GM19025 (cell line): ENCODE data around the gene BBS5.
A peak's percentile ranks its signal among the peaks of the same experiment; 100 is the strongest.
"Not testable (repeated sequence)": the region's sequence is repeated elsewhere in the genome, so short reads cannot be mapped to it uniquely, and the experiment has no call there.

Experiments
- ATAC-seq: cut with Tn5 transposase; IDR thresholded peaks from one replicate; pipeline ENCODE4 v1.9.1; 2021; ENCODE audit warnings: mild to moderate bottlenecking, low read depth, moderate library complexity; ENCODE audit not compliant: unreplicated experiment

BBS5 gene

DNA sequence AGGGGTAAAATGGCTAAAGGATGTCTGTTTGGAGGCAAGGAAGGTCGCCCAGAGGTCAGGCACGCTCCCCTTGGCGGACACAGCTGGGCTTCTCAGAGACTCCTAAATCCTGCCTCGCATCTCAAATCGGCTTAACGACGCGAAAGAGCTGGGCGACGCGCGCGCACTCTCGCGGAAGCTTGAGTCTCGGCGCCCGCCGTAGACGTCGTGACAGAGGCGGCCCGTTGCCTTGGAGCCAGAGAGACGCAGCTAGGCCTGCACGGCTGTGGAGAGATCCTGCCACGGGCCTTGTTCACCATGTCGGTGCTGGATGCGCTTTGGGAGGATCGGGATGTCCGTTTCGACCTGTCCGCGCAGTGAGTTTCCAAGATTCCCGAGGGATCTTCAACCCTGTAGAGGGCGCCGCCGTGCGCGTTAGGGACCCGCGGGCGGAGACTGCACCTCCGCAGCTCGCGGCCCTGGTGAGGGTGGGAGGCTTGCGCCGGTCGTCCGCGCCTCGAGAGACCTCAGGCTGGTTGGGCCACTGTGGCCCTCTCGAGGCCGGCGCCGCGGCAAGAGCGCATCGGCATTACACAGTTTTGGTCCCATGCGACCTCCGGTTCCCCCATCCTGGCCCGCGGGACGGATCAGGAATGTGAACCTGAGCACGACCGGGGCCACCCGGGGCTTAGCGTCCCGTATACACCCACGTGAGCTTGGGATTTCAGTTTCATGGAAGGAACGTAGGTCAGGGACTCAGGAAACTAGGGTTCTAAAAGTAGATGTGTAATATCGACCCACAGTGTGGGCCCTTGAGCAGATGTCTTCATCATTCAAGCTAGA lies at the start of gene BBS5:
Gene BBS5 (plus strand): TSS at position 238 of the 822 bp plus-strand sequence. CDS start 60 bp downstream, at position 298.
- ATAC-seq: peak; percentile 94

DNA sequence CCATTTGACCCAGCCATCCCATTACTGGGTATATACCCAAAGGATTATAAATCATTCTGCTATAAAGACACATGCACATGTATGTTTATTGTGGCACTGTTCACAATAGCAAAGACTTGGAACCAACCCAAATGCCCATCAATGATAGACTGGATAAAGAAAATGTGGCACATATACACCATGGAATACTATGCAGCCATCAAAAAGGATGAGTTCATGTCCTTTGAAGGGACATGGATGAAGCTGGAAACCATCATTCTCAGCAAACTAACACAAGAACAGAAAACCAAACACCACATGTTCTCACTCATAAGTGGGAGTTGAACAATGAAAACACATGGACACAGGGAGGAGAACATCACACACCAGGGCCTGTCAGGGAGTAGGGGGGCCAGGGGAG lies 47.5 kb upstream of the BBS5 start:
- not testable (repeated sequence) for ATAC-seq

DNA sequence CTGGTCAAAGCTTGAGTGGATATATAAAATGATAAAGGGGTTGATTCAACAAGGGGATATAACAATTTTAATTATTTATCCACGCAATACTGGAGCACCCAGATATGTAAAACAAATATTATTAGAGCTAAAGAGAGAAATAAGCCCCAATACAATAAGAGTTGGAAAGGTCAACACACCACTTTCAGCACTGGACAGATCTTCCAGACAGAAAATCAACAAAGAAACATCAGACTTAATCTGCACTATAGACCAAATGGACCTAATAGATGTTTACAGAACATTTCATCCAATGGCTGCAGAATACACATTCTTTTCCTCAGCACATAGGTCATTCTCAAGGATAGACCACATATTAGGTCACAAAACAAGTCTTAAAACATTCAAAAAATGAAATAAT lies 45.1 kb upstream of the BBS5 start:
- not testable (repeated sequence) for ATAC-seq

DNA sequence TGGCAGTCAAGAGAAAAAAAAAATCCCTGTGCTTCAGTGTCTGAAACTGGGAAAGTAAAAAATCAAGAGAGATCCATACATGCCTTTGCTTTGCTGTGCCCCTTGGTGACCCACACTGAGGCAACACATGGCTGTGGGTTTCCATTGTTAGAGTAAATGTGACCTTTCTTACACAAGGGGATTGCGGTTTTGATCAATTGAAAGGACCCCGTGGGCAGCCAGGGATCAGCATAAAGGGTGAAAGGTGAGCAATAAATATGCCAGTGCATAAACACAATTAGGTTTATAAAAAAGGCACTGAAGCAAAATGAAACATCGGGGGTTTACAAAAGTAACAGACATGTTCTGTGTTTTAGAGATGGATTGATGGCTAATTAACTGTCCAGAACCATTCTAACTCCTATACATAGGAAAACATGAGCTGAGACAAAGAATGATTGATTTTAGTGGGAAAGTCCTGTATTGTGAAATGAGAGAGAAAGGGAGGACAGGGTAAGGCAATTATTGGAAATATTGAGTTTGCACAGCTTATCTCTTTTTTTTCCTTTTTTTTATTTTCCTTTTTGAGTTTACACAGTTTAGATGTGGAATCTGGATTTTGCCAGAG lies 40.7 kb upstream of the BBS5 start:
- ATAC-seq: no peak

DNA sequence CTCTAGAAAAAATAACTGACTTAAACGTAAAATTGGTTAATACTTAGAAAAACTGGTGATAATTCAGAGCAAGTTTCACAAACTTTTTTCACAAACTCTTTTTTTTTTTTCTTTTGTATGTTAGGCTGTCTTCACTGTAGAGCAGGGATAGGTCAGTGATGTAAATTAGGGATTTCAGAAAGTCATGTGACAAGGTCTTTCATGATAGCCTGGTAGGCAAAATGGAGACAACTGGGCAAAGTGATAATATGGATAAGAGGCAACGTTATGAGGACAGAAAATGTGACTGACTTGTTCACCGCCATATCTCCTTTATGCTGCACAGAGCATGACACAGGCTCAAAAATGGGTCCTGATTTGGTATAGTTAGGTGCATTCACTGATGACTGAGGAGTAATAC lies 39.4 kb upstream of the BBS5 start:
- no peak for ATAC-seq

DNA sequence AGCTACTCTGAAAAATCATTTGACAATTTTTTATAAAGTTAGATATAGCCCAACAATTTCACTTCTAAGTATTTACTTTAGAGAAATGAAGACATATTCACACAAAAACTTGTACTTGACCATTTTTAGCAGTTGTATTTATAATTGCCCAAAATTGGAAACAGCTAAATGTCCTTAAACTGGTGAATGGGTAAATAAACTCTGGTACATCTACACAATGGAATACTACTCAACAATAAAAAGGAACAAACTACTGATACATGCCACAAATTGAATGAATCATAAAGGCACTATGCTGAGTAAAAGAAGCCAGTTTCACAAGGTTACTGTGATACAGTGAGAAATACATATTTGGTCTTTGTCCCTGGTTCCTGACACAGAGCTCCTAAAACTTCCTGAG lies 32.8 kb upstream of the BBS5 start:
- ATAC-seq: no peak

DNA sequence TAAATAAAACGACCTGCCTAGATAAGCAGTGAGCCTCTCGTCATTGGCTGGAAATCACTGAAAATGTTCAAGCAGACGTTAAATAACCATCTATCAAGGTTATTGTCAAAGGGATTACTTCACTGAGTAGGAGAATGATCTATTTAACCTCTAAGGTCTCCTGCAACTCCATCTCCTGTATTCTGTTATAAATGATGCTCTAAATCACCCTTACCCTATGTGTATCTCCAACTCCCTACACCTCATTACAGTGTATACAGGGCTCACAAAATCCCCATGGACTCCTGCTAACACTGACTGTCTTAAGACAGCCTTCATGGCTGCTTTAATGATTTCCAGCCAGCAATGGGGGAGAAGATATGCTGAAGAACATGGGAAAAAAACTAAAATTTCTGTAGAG lies 31.0 kb upstream of the BBS5 start:
- ATAC-seq: no peak

DNA sequence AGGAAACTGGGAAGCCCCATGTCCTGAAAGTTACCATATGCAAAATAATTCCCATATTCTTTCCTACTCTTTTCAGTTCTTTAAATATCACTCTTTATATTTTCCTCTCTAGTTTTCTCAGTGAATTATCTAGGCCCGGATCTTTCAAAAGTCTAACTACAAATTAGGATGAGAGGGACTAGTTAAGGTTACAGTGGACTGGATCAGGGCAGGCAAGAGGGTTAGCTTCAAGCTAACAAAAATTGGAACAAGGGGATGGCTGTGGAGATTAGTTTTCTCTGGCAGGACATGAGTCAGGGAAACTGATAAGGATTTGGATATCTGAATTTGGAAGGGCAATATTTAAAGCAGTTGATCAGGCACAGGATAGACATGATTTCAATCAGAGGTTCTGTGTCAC lies 30.4 kb upstream of the BBS5 start:
- no peak for ATAC-seq

DNA sequence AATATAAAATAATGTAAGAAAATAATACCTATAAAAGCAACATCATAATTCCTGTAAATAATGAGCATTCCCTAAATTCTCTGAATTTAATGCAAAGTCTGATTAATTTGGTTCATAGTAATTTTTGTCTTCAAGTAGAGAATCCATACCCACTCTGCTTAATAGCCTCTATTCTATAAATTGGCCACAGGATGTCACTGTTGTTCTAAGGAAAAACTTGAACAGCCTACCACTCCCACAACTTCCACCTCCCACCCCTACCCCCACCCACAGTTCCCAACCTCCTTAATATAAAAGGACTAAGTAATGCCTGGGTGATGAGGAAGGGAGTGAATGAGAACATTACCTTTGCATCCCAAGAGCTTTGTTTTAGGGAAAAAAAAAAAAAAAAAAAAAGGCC lies 27.2 kb upstream of the BBS5 start:
- ATAC-seq: no peak

DNA sequence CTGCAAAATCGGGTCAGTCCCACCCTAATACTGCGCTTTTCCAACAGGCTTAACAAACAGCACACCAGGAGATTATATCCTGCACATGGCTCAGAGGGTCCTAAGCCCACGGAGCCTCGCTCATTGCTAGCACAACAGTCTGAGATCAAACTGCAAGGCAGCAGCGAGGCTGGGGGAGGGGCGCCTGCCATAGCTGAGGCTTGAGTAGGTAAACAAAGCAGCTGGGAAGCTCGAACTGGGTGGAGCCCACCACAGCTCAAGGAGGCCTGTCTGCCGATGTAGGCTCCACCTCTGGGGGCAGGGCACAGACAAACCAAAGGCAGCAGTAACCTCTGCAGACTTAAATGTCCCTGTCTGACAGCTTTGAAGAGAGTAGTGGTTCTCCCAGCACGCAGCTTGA lies 26.2 kb upstream of the BBS5 start:
- not testable (repeated sequence) for ATAC-seq

DNA sequence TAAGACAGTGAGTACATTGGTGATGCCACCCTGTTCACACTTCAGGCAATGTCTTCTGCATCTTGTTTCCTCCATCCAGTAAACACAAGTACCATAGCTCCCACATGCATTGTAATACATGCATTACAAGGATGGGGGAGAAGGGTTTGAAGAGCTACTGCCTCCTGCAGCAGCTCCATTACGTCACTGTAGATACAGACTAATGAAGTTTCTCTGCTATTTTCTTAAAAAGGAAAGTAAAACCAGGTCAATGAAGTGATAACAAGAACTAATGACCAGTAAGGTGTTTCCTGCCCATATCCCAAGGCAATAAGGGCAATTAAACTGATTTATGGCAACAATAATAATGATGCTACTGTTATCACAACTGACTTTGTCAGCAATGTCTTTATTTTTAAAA lies 18.2 kb upstream of the BBS5 start:
- ATAC-seq: no peak

DNA sequence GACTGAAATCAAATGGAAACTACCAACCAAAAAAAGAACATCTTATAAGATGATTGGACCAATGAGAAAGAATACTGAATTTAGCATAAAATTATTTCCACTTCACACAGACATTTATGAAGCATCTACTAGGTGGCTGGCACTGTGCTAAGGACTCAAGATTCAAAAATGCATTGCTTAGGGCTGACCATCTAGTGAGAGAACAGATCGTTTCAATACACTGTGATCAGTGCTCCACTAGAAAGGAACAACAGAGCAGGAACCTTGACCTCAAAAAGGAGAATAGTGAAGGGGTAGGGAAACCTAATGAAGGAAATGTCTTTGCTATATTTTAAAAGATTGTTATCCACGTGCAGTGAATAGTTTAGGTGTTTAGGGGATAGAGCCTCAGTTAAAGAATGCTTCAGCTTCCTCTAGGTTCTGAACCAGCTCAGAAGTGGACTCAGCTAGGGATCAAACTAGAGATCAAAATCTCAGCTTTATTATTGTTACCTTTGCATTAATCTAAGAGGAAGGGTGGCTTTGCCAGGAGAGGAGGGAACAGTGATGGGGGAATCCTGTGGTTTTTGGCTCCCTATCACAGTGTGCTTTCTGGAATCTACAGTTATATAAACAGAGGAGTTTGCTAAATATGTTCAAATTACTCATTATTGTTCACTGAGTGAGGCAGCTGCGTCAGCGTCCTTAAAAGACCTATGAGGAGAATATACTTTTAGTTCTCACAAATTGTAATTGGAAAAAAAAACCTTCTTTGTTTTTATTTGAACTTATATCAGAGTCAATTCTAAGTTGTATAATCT lies 16.2 kb upstream of the BBS5 start:
- ATAC-seq: no peak

DNA sequence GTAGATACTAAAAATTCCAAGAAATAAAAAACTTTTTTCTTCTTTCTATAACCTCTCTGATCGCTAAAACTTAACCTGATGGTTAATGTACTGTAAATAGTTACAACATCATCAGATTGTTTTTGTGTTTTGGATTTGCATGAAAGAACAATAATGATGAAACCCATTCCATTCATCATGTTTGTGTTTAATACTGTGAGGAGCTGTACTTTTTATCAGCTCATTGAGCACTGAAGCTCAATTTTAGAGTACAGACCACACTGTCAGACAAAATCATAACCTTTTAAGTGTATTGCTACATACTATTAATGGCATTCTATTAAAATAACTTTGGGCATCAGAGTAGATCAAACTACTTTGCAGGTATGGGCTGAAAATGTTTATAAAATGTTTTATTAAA lies 14.8 kb upstream of the BBS5 start:
- ATAC-seq: no peak

DNA sequence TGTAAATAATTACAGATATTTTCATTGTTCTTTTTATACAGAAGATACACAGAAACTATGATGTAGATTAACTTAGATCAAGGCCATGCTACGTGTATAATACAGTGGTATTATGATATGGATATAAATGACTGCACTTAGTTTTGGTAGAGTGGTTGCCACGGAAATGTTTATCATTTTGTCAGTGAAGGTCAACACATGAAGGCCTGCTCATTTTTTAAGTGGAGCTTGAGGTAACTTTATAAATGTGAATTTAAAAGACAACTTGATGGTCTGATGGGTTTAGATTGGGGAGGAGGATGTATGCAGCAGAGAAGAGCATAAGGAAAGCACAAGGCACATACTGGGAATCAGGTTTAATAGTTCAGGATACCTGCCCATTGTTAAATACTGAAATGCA lies 14.4 kb upstream of the BBS5 start:
- no peak for ATAC-seq

DNA sequence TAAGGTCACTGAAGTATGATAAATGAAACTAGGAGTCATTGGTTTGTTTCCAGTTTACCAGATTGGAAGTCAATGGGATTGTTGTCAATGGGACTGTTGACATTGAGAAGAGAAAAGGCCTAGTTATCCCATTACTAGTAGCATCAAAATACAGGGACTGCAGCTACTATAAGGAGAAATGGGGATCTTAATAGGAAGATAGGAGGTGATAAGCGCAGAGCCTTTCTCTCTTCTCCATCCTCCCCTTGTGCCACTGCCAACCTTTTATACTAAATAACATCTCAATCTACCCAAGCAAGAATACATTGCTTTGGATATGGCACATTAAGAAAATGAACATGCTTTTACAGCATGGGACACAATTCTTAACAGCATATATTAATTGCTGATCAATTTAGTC lies 10.5 kb upstream of the BBS5 start:
- no peak for ATAC-seq

DNA sequence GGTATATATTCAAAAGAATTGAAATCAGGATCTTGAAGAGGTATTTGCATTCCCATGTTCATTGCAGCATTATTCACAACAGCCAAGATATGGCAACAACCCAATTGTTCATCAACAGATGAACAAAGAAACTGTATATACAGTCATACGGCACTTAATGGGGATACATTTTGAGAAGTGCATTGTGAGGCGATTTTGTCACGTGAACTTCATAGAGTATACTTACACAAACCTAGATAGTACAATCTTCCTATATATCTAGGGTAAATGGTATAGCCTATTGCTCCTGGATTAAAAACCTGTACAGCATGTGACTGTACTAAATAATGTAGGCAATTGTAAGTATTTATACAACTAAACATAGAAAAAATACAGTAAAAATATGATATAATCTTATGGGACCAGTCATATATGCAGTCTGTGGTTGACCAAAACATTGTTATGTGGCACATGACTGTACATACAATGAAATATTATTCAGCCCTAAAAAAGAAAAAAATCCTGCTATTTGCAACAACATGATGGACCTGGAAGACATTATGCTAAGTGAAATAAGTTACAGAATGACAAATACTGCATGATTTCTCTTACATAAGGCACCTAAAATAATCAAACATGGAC lies 9.2 kb upstream of the BBS5 start:
- ATAC-seq: no peak

DNA sequence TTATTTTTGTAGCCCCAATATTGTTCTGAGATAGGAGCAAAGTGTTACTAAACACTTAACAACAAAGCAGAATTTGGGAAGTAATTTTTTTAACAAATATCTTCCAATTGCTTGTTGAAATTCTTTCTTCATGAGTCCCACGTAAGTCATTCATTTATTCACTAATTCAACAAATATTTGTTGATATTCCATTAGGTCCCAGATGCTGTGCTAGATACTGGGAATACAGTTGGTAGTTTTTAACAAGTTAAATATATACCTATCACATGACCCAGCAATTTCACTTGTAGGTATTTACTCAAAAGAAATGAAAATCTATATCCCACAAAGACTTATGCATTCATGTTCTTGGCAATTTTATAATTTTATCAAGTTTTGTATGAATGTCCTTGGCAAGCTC lies 7.0 kb upstream of the BBS5 start:
- ATAC-seq: no peak

DNA sequence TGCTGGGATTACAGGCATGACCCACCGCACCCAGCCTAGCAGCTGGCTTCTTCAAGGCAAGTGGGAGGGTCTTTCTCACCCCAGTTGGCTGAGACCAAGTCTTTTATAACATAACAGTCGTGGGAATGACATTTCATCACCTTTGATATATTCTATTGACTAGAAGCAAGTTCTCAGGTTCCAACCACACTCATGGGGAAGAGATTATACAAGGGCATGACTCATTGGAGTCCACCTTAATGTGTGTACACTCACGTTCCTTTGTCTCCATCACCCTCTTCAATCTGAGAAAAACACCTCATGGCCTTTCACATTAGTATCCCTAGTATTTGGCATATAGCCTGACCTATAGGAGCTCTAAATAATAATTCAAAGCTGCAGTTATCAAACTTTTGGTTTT lies 2.8 kb upstream of the BBS5 start:
- ATAC-seq: no peak

DNA sequence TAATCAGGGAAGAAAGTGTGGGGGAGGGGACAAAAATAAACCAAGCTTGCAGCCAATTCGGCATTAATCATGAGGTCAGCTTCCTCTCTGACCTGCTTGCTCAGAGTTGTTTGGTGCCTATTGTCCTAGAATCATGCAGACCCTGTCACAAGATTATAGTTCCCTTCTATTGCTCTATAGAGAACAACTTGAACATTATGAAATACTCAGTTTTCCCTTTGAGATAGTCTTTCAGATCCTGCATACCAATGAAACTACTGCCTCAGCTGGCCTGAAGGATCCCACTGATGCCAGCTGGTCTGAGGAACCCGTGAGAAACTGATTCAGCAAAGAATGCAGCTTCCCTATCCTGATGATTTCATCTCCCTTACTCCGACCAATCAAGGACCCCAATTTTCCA lies 955 bp upstream of the BBS5 start:
- no peak for ATAC-seq

DNA sequence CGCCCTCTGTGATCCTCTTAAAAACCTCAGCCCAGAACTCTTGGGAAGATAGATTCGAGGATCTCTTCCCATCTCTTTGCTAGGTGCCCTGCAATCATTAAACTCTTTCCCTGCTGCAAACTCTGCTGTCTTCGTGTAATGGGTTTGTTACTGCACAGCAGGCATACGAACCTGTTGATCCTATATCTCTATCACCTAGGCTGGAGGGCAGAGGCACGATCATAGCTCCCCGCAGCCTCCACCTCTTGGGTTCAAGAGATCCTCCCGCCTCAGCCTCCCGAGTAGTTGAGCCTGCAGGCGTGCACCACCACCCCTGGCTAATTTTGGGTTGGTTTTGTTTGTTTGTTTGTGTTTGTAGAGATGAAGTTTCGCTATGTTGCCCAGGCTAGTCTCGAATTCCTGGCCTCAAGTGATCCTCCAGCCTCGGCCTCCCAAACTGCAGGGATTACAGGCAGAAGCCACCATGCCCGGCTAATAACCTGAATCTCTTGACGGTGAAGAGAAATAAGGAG lies 493 bp upstream of the BBS5 start:
- ATAC-seq: no peak

DNA sequence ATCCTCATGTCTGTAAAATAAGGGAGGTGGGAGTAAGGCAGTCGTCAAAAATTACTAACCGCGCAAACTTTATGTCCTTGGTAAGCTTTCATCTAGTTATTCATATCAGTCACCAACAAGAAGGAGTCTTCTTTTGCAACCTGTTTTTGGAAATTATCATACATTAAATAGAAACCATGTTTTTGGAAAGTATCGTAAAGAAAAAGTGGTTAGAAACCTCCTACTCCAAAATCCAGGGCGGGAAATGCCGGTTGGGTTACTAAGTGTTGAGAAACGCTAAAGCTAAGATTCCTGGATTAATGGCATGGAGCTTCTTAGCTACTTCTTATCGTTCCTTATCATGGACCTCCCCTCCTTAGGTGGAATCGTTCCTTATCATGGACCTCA lies 778 bp downstream of the BBS5 start:
- no peak for ATAC-seq
